Liver (tissue), 9 donors: Measurements from ENCODE around the gene PPM1G. TPM values are rescaled to one million over a fixed set of nuclear protein-coding genes. Genes with fewer than 3 reads are reported as not detected.

ENCODE experiments used
- DNase-seq: peaks from one replicate; pipeline ENCODE4 v3.0.0-alpha.2; 2017; ENCODE audit warnings: low spot score
- H3K27ac ChIP-seq, 2 donors: one replicate each; pipeline ENCODE4 v1.7.0; 2013; ENCODE audit warnings: inconsistent platforms in 2 of 2, low read length in 2 of 2, control low read depth in 1 of 2, low read depth in 1 of 2, mild to moderate bottlenecking in 1 of 2
- H3K27me3 ChIP-seq, 4 donors: one replicate each; pipeline versions ENCODE4 v1.6.1 to v1.7.0; 2013; ENCODE audit warnings: low read length in 3 of 4, inconsistent platforms in 1 of 4, mild to moderate bottlenecking in 1 of 4, moderate library complexity in 1 of 4; ENCODE audit not compliant: control insufficient read depth in 4 of 4, insufficient read depth in 4 of 4
- H3K36me3 ChIP-seq, 4 donors: one replicate each; pipeline versions ENCODE4 v1.6.1 to v1.7.0; 2013; ENCODE audit warnings: low read length in 3 of 4, mild to moderate bottlenecking in 3 of 4, low read depth in 1 of 4, moderate library complexity in 1 of 4; ENCODE audit not compliant: control insufficient read depth in 4 of 4, insufficient read depth in 3 of 4
- H3K4me1 ChIP-seq, 4 donors: one replicate each; pipeline versions ENCODE4 v1.6.1 to v1.7.0; 2013; ENCODE audit warnings: low read length in 3 of 4, mild to moderate bottlenecking in 3 of 4, moderate library complexity in 1 of 4; ENCODE audit not compliant: control insufficient read depth in 4 of 4, insufficient read depth in 4 of 4
- H3K4me3 ChIP-seq, 3 donors: one replicate each; pipeline versions ENCODE4 v1.6.1 to v1.7.0; 2013; ENCODE audit warnings: low read length in 3 of 3, control low read depth in 1 of 3, low read depth in 1 of 3, mild to moderate bottlenecking in 1 of 3
- H3K9ac ChIP-seq, 2 donors: one replicate each; pipeline ENCODE4 v1.7.0; 2013; ENCODE audit warnings: low read length in 2 of 2, mild to moderate bottlenecking in 2 of 2, moderate library complexity in 2 of 2, control low read depth in 1 of 2, low read depth in 1 of 2
- H3K9me3 ChIP-seq, 4 donors: one replicate each; pipeline versions ENCODE4 v1.6.1 to v1.7.0; 2013; ENCODE audit warnings: low read length in 3 of 4; ENCODE audit not compliant: control insufficient read depth in 4 of 4
- ATF3 ChIP-seq: IDR thresholded peaks from 2 replicates; pipeline ENCODE4 v1.6.1; 2016; ENCODE audit warnings: antibody characterized with exemption
- EGR1 ChIP-seq, 2 donors: IDR thresholded peaks; 2 replicates each; pipeline ENCODE4 v1.6.1; 2016 to 2018; ENCODE audit warnings: antibody characterized with exemption in 2 of 2, low read depth in 2 of 2
- FOXA1 ChIP-seq: IDR thresholded peaks from 2 replicates; pipeline ENCODE4 v1.6.1; 2016; ENCODE audit warnings: antibody characterized with exemption
- FOXA2 ChIP-seq: IDR thresholded peaks from 2 replicates; pipeline ENCODE4 v1.6.1; 2016; ENCODE audit warnings: antibody characterized with exemption
- GABPA ChIP-seq, 2 donors: IDR thresholded peaks in 1 of 2; conservative IDR thresholded peaks in 1 of 2; 2 replicates each; pipeline ENCODE4 v1.6.1; 2016; ENCODE audit warnings: antibody characterized with exemption in 2 of 2, mild to moderate bottlenecking in 1 of 2, moderate library complexity in 1 of 2
- HNF4A ChIP-seq, 2 donors: conservative IDR thresholded peaks; 2 replicates each; pipeline ENCODE4 v1.6.1; 2016; ENCODE audit warnings: antibody characterized with exemption in 2 of 2, mild to moderate bottlenecking in 2 of 2
- HNF4G ChIP-seq: IDR thresholded peaks from 2 replicates; pipeline ENCODE4 v1.6.1; 2016; ENCODE audit warnings: antibody characterized with exemption
- JUND ChIP-seq, 2 donors: IDR thresholded peaks; 2 replicates each; pipeline ENCODE4 v1.6.1; 2016; ENCODE audit warnings: antibody characterized with exemption in 2 of 2
- MAX ChIP-seq: IDR thresholded peaks from 2 replicates; pipeline ENCODE4 v1.6.1; 2016; ENCODE audit warnings: antibody characterized with exemption
- NR2F2 ChIP-seq: IDR thresholded peaks from 2 replicates; pipeline ENCODE4 v1.6.1; 2016; ENCODE audit warnings: antibody characterized with exemption
- RAD21 ChIP-seq, 2 donors: IDR thresholded peaks; 2 replicates each; pipeline ENCODE4 v1.6.1; 2016; ENCODE audit warnings: antibody characterized with exemption in 2 of 2, mild to moderate bottlenecking in 2 of 2
- REST ChIP-seq: IDR thresholded peaks from 2 replicates; pipeline ENCODE4 v1.6.1; 2016; ENCODE audit warnings: antibody characterized with exemption, mild to moderate bottlenecking
- RXRA ChIP-seq, 2 donors: IDR thresholded peaks; 2 replicates each; pipeline ENCODE4 v1.6.1; 2017 to 2018; ENCODE audit warnings: antibody characterized with exemption in 2 of 2, mild to moderate bottlenecking in 1 of 2
- SP1 ChIP-seq: IDR thresholded peaks from 2 replicates; pipeline ENCODE4 v1.6.1; 2018; ENCODE audit warnings: antibody characterized with exemption, mild to moderate bottlenecking
- TAF1 ChIP-seq: conservative IDR thresholded peaks from 2 replicates; pipeline ENCODE4 v1.6.1; 2016; ENCODE audit warnings: antibody characterized with exemption, mild to moderate bottlenecking
- YY1 ChIP-seq: IDR thresholded peaks from 2 replicates; pipeline ENCODE4 v1.6.1; 2016; ENCODE audit warnings: antibody characterized with exemption, mild to moderate bottlenecking
- ZBTB33 ChIP-seq: IDR thresholded peaks from 2 replicates; pipeline ENCODE4 v1.6.1; 2016; ENCODE audit warnings: antibody characterized with exemption
- WGBS: extraction: QIAGEN DNeasy Blood & Tissue Kit; methylation state at CpG from one replicate; pipeline ENCODE4 v1.1.7; 2013; 5-methylcytosine and 5-hydroxymethylcytosine counted together
- polyA plus RNA-seq, 2 donors: library from polyadenylated mRNA; stranded (reverse) in 1 of 2; unstranded in 1 of 2; fragments of 200-250 nt in 1 of 2; fragments of >200 nt in 1 of 2; fragmentation: Nextera tagmentation in 1 of 2; extraction: Ambion mirVana in 1 of 2; gene quantifications; one replicate each; pipeline versions ENCODE4 v1.2.1 to v1.2.3, GENCODE V29; 2013 to 2015
- total RNA-seq, 2 donors: library from RNA; depleted of rRNA; stranded (reverse); fragments of >200 nt; gene quantifications; one replicate each; pipeline ENCODE4 v1.2.3, GENCODE V29; 2014
- TF ChIP-seq, protein P1 (sequence below): fragments of 150-350 bp; IDR thresholded peaks from 2 replicates; pipeline ENCODE4 v1.5.1; 2017; ENCODE audit warnings: improper control_type of control experiment, low read depth, low read length; ENCODE audit not compliant: missing input control
- donor health status: healthy.
- donor health status: healthy.
- donor health status: healthy.
- donor health status: healthy.
- donor health status: healthy.

Gene PPM1G
- total and polyA plus RNA-seq, 4 donors, result 26.4 to 45.5 (median 33.1) TPM

DNA sequence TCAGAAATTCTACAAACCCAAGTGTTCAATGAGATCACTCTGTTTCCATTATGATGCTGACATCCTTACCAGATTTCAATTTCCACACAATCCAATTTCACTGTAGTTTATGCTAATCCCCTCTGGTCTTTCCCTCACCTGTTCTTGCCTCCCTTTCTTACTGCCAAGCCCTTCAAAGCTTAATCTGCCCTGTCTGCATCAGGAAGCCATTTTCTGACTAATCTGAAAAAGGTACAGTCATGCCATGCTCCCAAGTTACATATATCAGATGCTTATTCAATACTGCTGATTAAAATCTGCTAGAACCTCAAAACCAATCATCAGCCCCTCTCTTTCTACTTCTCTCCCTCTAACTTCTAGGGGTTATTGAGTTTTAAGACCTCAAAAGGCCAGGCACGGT lies 41.7 kb upstream of the PPM1G start:
- no peaks in the 10 kb centered on the region for H3K9me3 ChIP-seq
- TF ChIP-seq ATF3 (no peak), HNF4G (no peak), FOXA2 (no peak), TAF1 (no peak), NR2F2 (no peak), YY1 (no peak), SP1 (no peak), RAD21 (IDR thresholded peaks at IDR 0.05) (no peak)
- TF ChIP-seq, protein P1, sequence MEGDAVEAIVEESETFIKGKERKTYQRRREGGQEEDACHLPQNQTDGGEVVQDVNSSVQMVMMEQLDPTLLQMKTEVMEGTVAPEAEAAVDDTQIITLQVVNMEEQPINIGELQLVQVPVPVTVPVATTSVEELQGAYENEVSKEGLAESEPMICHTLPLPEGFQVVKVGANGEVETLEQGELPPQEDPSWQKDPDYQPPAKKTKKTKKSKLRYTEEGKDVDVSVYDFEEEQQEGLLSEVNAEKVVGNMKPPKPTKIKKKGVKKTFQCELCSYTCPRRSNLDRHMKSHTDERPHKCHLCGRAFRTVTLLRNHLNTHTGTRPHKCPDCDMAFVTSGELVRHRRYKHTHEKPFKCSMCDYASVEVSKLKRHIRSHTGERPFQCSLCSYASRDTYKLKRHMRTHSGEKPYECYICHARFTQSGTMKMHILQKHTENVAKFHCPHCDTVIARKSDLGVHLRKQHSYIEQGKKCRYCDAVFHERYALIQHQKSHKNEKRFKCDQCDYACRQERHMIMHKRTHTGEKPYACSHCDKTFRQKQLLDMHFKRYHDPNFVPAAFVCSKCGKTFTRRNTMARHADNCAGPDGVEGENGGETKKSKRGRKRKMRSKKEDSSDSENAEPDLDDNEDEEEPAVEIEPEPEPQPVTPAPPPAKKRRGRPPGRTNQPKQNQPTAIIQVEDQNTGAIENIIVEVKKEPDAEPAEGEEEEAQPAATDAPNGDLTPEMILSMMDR, result no peak
- no peaks in the 10 kb centered on the region for H3K4me1 ChIP-seq
- no peak overlapping the region for H3K27ac ChIP-seq
- no peak for DNase-seq
- no peak overlapping the region for H3K9ac ChIP-seq
- H3K27me3 ChIP-seq, result no peaks in the 10 kb centered on the region
- H3K36me3 ChIP-seq, result peaks cover 0 to 46% (median 9%) of the 10 kb centered on the region in 4 donors
- no peak overlapping the region for H3K4me3 ChIP-seq
- 88% methylated on average over 1 of the region's 1 CpG for WGBS

DNA sequence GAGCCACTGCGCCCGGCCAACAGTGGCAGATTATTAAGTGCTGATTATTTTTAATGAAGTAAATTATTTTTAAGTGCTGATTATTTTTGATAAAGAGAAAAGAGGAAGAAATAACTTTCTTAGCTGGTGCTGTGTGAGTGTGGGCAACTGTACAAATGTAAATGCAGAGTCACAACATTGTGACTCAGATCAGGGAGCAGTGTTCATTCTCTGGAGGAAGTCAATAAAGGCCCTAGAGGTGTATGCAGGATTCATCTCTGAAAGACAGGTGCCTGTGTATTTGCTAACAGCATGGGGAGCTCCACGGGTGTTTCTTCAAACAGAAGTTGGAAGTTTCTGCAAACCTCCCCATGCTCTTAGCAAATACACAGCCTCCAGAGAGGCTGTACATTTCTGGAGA lies 39.0 kb upstream of the PPM1G start:
- H3K4me1 ChIP-seq, result no peaks in the 10 kb centered on the region
- 69% methylated on average over 3 of the region's 3 CpGs for WGBS
- no peaks in the 10 kb centered on the region for H3K27me3 ChIP-seq
- H3K4me3 ChIP-seq, result no peak overlapping the region
- no peak for DNase-seq
- H3K27ac ChIP-seq, result no peak overlapping the region
- H3K9me3 ChIP-seq, result no peaks in the 10 kb centered on the region
- TF ChIP-seq FOXA2 (no peak), YY1 (no peak), FOXA1 (no peak), HNF4A (conservative IDR thresholded peaks at IDR 0.05) (no peak), JUND (IDR thresholded peaks at IDR 0.05) (no peak), ATF3 (no peak), TAF1 (no peak), GABPA (IDR thresholded peaks at IDR 0.05 in 1 of 2, conservative IDR thresholded peaks at IDR 0.05 in 1 of 2) (no peak), RAD21 (IDR thresholded peaks at IDR 0.05) (no peak), SP1 (no peak), REST (no peak), RXRA (IDR thresholded peaks at IDR 0.05) (no peak), MAX (no peak), ZBTB33 (no peak), EGR1 (IDR thresholded peaks at IDR 0.05; ENCODE audit: low read depth in 2 of 2) (no peak)
- H3K36me3 ChIP-seq, result peaks cover 0 to 35% (median 7%) of the 10 kb centered on the region in 4 donors
- H3K9ac ChIP-seq, result no peak overlapping the region
